BLaER1 treated with 17β-estradiol and CSF1 and Interleukin-3, amounts not matched to agents 10 nM and 100 nM (cell line): ENCODE measurements around the gene PHF20.
A peak's percentile ranks its signal among the peaks of the same experiment; 100 is the strongest.
"Not testable (repeated sequence)": the region's sequence is repeated elsewhere in the genome, so short reads cannot be mapped to it uniquely, and the experiment has no call there.

ENCODE experiments used
- H3K27ac ChIP-seq, 11 experiments: shearing (Covaris generic); formaldehyde crosslinking; 2 replicates each; pipeline ENCODE4 v1.8.1; 2022
- H3K27me3 ChIP-seq, 11 experiments: shearing (Covaris generic); formaldehyde crosslinking; 2 replicates each; pipeline ENCODE4 v1.8.1; 2022
- H3K36me3 ChIP-seq, 11 experiments: shearing (Covaris generic); formaldehyde crosslinking; 2 replicates each; pipeline ENCODE4 v1.8.1; 2022
- H3K4me1 ChIP-seq, 10 experiments: shearing (Covaris generic); formaldehyde crosslinking; 2 replicates each; pipeline ENCODE4 v1.8.1; 2022
- H3K4me2 ChIP-seq, 11 experiments: shearing (Covaris generic); formaldehyde crosslinking; 2 replicates each; pipeline ENCODE4 v1.8.1; 2022
- H3K4me3 ChIP-seq, 10 experiments: shearing (Covaris generic); formaldehyde crosslinking; 2 replicates each; pipeline ENCODE4 v1.8.1; 2022
- H3K9ac ChIP-seq, 11 experiments: shearing (Covaris generic); formaldehyde crosslinking; 2 replicates each; pipeline ENCODE4 v1.8.1; 2022
- H3K9me3 ChIP-seq, 11 experiments: shearing (Covaris generic); formaldehyde crosslinking; replicated peaks in 1 of 11; 2 replicates each; pipeline ENCODE4 v1.8.1; 2022
- H4K20me1 ChIP-seq, 11 experiments: shearing (Covaris generic); formaldehyde crosslinking; 2 replicates each; pipeline ENCODE4 v1.8.1; 2022
- Cebpa-rat ChIP-seq, 11 experiments: shearing (Covaris generic); IDR thresholded peaks; 2 replicates each; pipeline ENCODE4 v1.8.1; 2022

The PHF20 gene

GRCh38 chr20:35771689-35772562 is at the start of gene PHF20:
Gene PHF20 (plus strand): TSS chr20:35772015. CDS start chr20:35801523, 29,508 bp downstream.
- H4K20me1 ChIP-seq: peaks cover 9 to 44% (median 37%) of the 10 kb centered on the region in 11 experiments; a peak in 18 of 22 replicates
- peak within 1 kb of the TSS; percentile 87 to 99 (median 96) for H3K4me2 ChIP-seq
- no peak for TF ChIP-seq Cebpa-rat (IDR thresholded peaks at IDR 0.05)
- H3K27ac ChIP-seq: peak within 1 kb of the TSS; percentile 86 to 93 (median 90)
- peaks cover 60 to 86% (median 66%) of the 10 kb centered on the region in 10 experiments for H3K4me1 ChIP-seq
- peaks cover 6 to 29% (median 19%) of the 10 kb centered on the region in 11 experiments; a peak in 16 of 22 replicates for H3K36me3 ChIP-seq
- peak within 1 kb of the TSS; percentile 87 to 92 (median 91) for H3K9ac ChIP-seq
- peak within 1 kb of the TSS; percentile 69 to 84 (median 77) for H3K4me3 ChIP-seq
- H3K9me3 ChIP-seq: no peaks in the 10 kb centered on the region
- H3K27me3 ChIP-seq: no peaks in the 10 kb centered on the region

GRCh38 chr20:35723275-35723639 is 48.6 kb upstream of the PHF20 start:
- not testable (repeated sequence) for H3K4me3 ChIP-seq, H3K4me2 ChIP-seq, H3K9ac ChIP-seq, H3K27me3 ChIP-seq, H3K9me3 ChIP-seq, H3K4me1 ChIP-seq, H3K27ac ChIP-seq
- H3K36me3 ChIP-seq: peaks cover 100% of the 10 kb centered on the region in 11 experiments
- peaks cover 100% of the 10 kb centered on the region in 11 experiments for H4K20me1 ChIP-seq

GRCh38 chr20:35723652-35724320 is 48.0 kb upstream of the PHF20 start:
- not testable (repeated sequence) for H3K27ac ChIP-seq, H3K4me3 ChIP-seq, H3K27me3 ChIP-seq, H3K9ac ChIP-seq, H3K9me3 ChIP-seq, H3K4me1 ChIP-seq, H3K4me2 ChIP-seq
- Histone ChIP-seq H3K36me3 (peaks cover 100% of the 10 kb centered on the region in 11 experiments), H4K20me1 (peaks cover 100% of the 10 kb centered on the region in 11 experiments)

GRCh38 chr20:35724321-35725230 is 47.2 kb upstream of the PHF20 start:
- Histone ChIP-seq H3K4me1 (no peaks in the 10 kb centered on the region), H3K4me2 (no peak overlapping the region), H3K9ac (no peak overlapping the region), H3K27me3 (no peaks in the 10 kb centered on the region), H3K9me3 (no peaks in the 10 kb centered on the region), H3K36me3 (peaks cover 100% of the 10 kb centered on the region in 11 experiments), H4K20me1 (peaks cover 100% of the 10 kb centered on the region in 11 experiments), H3K27ac (no peak overlapping the region), H3K4me3 (no peak overlapping the region)
- no peak for TF ChIP-seq Cebpa-rat (IDR thresholded peaks at IDR 0.05)

GRCh38 chr20:35726842-35727711 is 44.7 kb upstream of the PHF20 start:
- Histone ChIP-seq H3K27me3 (no peaks in the 10 kb centered on the region), H3K9ac (no peak overlapping the region), H3K4me3 (no peak overlapping the region), H3K9me3 (no peaks in the 10 kb centered on the region), H3K4me2 (no peak overlapping the region), H3K4me1 (no peaks in the 10 kb centered on the region), H3K27ac (no peak overlapping the region), H3K36me3 (peaks cover 100% of the 10 kb centered on the region in 11 experiments), H4K20me1 (peaks cover 100% of the 10 kb centered on the region in 11 experiments)
- peak in 2 of 11 experiments; percentile 35 to 51; a peak in 2 of 22 replicates for TF ChIP-seq Cebpa-rat (IDR thresholded peaks at IDR 0.05)

- no peak overlapping the region for H3K4me2 ChIP-seq
- H3K4me1 ChIP-seq: peaks cover 0 to 17% (median 0%) of the 10 kb centered on the region in 10 experiments; a peak in 4 of 20 replicates
- H4K20me1 ChIP-seq: peaks cover 100% of the 10 kb centered on the region in 11 experiments
- H3K4me3 ChIP-seq: no peak overlapping the region
- peaks cover 100% of the 10 kb centered on the region in 11 experiments for H3K36me3 ChIP-seq
- H3K9me3 ChIP-seq: no peaks in the 10 kb centered on the region
- no peak overlapping the region for H3K9ac ChIP-seq
- H3K27me3 ChIP-seq: no peaks in the 10 kb centered on the region
- TF ChIP-seq Cebpa-rat (IDR thresholded peaks at IDR 0.05): no peak
- no peak overlapping the region for H3K27ac ChIP-seq
Observed at GRCh38 chr20:35729283-35729807, 42.5 kb upstream of the PHF20 start.

GRCh38 chr20:35729836-35730582 is 41.8 kb upstream of the PHF20 start:
- H3K4me1 ChIP-seq: peaks cover 0 to 24% (median 0%) of the 10 kb centered on the region in 10 experiments; a peak in 5 of 20 replicates
- no peak overlapping the region for H3K4me3 ChIP-seq
- H3K4me2 ChIP-seq: no peak overlapping the region
- no peaks in the 10 kb centered on the region for H3K9me3 ChIP-seq
- H3K9ac ChIP-seq: no peak overlapping the region
- H3K27me3 ChIP-seq: no peaks in the 10 kb centered on the region
- peaks cover 100% of the 10 kb centered on the region in 11 experiments for H3K36me3 ChIP-seq
- no peak overlapping the region for H3K27ac ChIP-seq
- no peak for TF ChIP-seq Cebpa-rat (IDR thresholded peaks at IDR 0.05)
- H4K20me1 ChIP-seq: peaks cover 100% of the 10 kb centered on the region in 11 experiments
